H1 (cell line): Measurements from ENCODE around the gene MREG.

Source experiments
- CTCF ChIP-seq, 3 experiments: IDR thresholded peaks; 1 replicate in 2 of 3; 2 replicates in 1 of 3; pipeline versions ENCODE4 v1.5.1 to v1.6.1; 2011; ENCODE audit warnings: low read length in 3 of 3, mild to moderate bottlenecking in 3 of 3, inconsistent platforms in 2 of 3, low read depth in 1 of 3, moderate library complexity in 1 of 3; ENCODE audit not compliant: insufficient read depth in 1 of 3; ENCODE audit errors: control extremely low read depth in 1 of 3
- EZH2 ChIP-seq: fragments of 200-600 bp; sonication (generic); IDR thresholded peaks from 2 replicates; pipeline ENCODE4 v1.7.1; 2012; ENCODE audit warnings: low read depth, mild to moderate bottlenecking, moderate library complexity, low read length, inconsistent platforms; ENCODE audit not compliant: severe bottlenecking

GRCh38 chr2:216051350-216051749 lies 38.0 kb upstream of the MREG start:
- no peak for TF ChIP-seq CTCF (IDR thresholded peaks at IDR 0.05; ENCODE audit: control extremely low read depth in 1 of 3, insufficient read depth in 1 of 3, low read depth in 1 of 3, low read length in 3 of 3)
- no peak for TF ChIP-seq EZH2
